ENCODE results near the gene BCO1. TPM values are rescaled to one million over a fixed set of nuclear protein-coding genes. Genes with fewer than 3 reads are reported as not detected.

Gene BCO1
- total RNA-seq, 2 donors from 2014 or later = 0.42 to 0.62 TPM

- DNase-seq = no peak
- TF ChIP-seq CTCF (conservative IDR thresholded peaks at IDR 0.05) = no peak
- H3K9me3 Mint-ChIP-seq = peaks cover 5% of the 10 kb centered on the region
- Histone ChIP-seq H3K9ac (ENCODE audit: extremely low read depth, low read length, poor library complexity, severe bottlenecking) (no peak overlapping the region), H3K4me3 (ENCODE audit: low read length) (no peak overlapping the region), H3K4me1 (ENCODE audit: control insufficient read depth, insufficient read depth, low read length) (no peaks in the 10 kb centered on the region), H3K36me3 (ENCODE audit: control insufficient read depth, insufficient read depth, low read length) (no peaks in the 10 kb centered on the region), H3K27ac (ENCODE audit: low read depth, low read length) (no peak overlapping the region), H3K9me3 (ENCODE audit: control insufficient read depth, low read length) (no peaks in the 10 kb centered on the region), H3K27me3 (ENCODE audit: control insufficient read depth, insufficient read depth, low read length, poor library complexity, severe bottlenecking) (no peaks in the 10 kb centered on the region)
- H3K27me3 Mint-ChIP-seq (ENCODE audit: insufficient read depth) = peaks cover 2% of the 10 kb centered on the region
- no peak overlapping the region for H3K27ac Mint-ChIP-seq
- WGBS, 2 experiments (ENCODE audit: insufficient coverage in 1 of 2, insufficient read length in 1 of 2) = 93 to 99% methylated on average over 7 of the region's 7 CpGs
- no peak overlapping the region for H3K4me3 Mint-ChIP-seq
- no peaks in the 10 kb centered on the region for H3K36me3 Mint-ChIP-seq (ENCODE audit: low read depth)
- no peaks in the 10 kb centered on the region for H3K4me1 Mint-ChIP-seq
These were observed 25.9 kb downstream of the BCO1 start for GRCh38 chr16:81264386-81264785.

GRCh38 chr16:81265052-81265451 is 26.6 kb downstream of the BCO1 start:
- 89 to 92% methylated on average over 2 of the region's 2 CpGs for WGBS, 2 experiments (ENCODE audit: insufficient coverage in 1 of 2, insufficient read length in 1 of 2)

GRCh38 chr16:81265658-81266451 is 27.4 kb downstream of the BCO1 start:
- Mint-ChIP-seq H3K27ac (no peak overlapping the region), H3K27me3 (ENCODE audit: insufficient read depth) (peaks cover 2% of the 10 kb centered on the region), H3K4me3 (no peak overlapping the region), H3K9me3 (peaks cover 5% of the 10 kb centered on the region), H3K36me3 (ENCODE audit: low read depth) (no peaks in the 10 kb centered on the region), H3K4me1 (no peaks in the 10 kb centered on the region)
- Histone ChIP-seq H3K4me3 (ENCODE audit: low read length) (no peak overlapping the region), H3K9me3 (ENCODE audit: control insufficient read depth, low read length) (no peaks in the 10 kb centered on the region), H3K9ac (ENCODE audit: extremely low read depth, low read length, poor library complexity, severe bottlenecking) (no peak overlapping the region), H3K27me3 (ENCODE audit: control insufficient read depth, insufficient read depth, low read length, poor library complexity, severe bottlenecking) (no peaks in the 10 kb centered on the region), H3K4me1 (ENCODE audit: control insufficient read depth, insufficient read depth, low read length) (no peaks in the 10 kb centered on the region), H3K36me3 (ENCODE audit: control insufficient read depth, insufficient read depth, low read length) (no peaks in the 10 kb centered on the region), H3K27ac (ENCODE audit: low read depth, low read length) (no peak overlapping the region)
- no peak for DNase-seq
- WGBS, 2 experiments (ENCODE audit: insufficient coverage in 1 of 2, insufficient read length in 1 of 2) = 88 to 91% methylated on average over 3 to 5 of the region's 5 CpGs
- TF ChIP-seq CTCF (conservative IDR thresholded peaks at IDR 0.05) = no peak

More at GRCh38 chr16:81265052-81265451, 26.6 kb downstream of the BCO1 start:
- Histone ChIP-seq H3K27me3 (ENCODE audit: control insufficient read depth, insufficient read depth, low read length, poor library complexity, severe bottlenecking) (no peaks in the 10 kb centered on the region), H3K9me3 (ENCODE audit: control insufficient read depth, low read length) (no peaks in the 10 kb centered on the region), H3K27ac (ENCODE audit: low read depth, low read length) (no peak overlapping the region), H3K4me3 (ENCODE audit: low read length) (no peak overlapping the region), H3K9ac (ENCODE audit: extremely low read depth, low read length, poor library complexity, severe bottlenecking) (no peak overlapping the region), H3K36me3 (ENCODE audit: control insufficient read depth, insufficient read depth, low read length) (no peaks in the 10 kb centered on the region), H3K4me1 (ENCODE audit: control insufficient read depth, insufficient read depth, low read length) (no peaks in the 10 kb centered on the region)
- Mint-ChIP-seq H3K4me1 (no peaks in the 10 kb centered on the region), H3K27ac (no peak overlapping the region), H3K27me3 (ENCODE audit: insufficient read depth) (peaks cover 2% of the 10 kb centered on the region), H3K4me3 (no peak overlapping the region), H3K9me3 (peaks cover 5% of the 10 kb centered on the region), H3K36me3 (ENCODE audit: low read depth) (no peaks in the 10 kb centered on the region)
- no peak for TF ChIP-seq CTCF (conservative IDR thresholded peaks at IDR 0.05)
- no peak for DNase-seq

All from endodermal cell (in vitro differentiated cells).